ENCODE data around the gene NEUROD2. TPM values are rescaled to one million over a fixed set of nuclear protein-coding genes. Genes with fewer than 3 reads are reported as not detected.

NEUROD2 gene
- total RNA-seq, 4 donors from 2014 or later, result 0.06 TPM; not detected in 3

DNA sequence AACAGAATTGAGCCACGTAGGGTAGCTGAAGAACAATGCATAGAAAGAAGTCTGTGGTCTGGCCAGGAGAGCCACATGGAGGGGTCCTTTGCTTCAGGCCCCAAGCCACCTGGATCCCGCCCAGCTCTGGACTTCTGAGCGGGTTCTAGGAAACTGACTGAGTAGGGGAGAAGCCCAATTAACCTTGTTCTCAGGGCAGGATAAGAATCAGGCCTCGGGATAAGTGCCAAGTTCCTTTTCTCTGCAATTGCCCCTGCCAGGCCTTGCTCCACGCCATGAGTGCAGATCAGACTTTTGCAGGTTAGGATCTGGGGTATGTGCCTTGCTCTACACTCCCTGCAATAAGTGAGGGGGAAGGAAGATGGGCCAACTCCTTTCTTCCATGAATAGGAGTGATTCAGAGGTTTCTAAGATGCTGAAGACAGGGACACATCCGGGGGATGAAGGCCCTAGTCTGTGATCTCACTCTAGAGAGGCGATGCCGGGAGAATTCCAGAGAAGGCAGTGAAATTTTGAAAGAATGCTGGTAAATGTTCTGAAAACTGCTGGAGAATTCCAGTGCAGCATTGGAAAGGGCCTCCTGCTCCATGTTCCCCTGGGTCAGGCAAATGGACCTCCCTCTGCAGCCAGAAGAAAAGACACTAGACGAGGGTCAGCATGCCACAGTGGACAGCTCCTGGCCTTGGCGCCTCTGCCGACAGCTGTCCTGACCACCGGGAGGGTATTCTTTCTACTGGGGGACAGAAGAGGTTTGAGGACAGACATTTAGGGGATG lies 5.8 kb downstream of the NEUROD2 start:
- no peak for ATAC-seq (ENCODE audit: low FRiP score)
- TF ChIP-seq, protein P1, sequence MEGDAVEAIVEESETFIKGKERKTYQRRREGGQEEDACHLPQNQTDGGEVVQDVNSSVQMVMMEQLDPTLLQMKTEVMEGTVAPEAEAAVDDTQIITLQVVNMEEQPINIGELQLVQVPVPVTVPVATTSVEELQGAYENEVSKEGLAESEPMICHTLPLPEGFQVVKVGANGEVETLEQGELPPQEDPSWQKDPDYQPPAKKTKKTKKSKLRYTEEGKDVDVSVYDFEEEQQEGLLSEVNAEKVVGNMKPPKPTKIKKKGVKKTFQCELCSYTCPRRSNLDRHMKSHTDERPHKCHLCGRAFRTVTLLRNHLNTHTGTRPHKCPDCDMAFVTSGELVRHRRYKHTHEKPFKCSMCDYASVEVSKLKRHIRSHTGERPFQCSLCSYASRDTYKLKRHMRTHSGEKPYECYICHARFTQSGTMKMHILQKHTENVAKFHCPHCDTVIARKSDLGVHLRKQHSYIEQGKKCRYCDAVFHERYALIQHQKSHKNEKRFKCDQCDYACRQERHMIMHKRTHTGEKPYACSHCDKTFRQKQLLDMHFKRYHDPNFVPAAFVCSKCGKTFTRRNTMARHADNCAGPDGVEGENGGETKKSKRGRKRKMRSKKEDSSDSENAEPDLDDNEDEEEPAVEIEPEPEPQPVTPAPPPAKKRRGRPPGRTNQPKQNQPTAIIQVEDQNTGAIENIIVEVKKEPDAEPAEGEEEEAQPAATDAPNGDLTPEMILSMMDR (IDR thresholded peaks at IDR 0.05), result no peak

DNA sequence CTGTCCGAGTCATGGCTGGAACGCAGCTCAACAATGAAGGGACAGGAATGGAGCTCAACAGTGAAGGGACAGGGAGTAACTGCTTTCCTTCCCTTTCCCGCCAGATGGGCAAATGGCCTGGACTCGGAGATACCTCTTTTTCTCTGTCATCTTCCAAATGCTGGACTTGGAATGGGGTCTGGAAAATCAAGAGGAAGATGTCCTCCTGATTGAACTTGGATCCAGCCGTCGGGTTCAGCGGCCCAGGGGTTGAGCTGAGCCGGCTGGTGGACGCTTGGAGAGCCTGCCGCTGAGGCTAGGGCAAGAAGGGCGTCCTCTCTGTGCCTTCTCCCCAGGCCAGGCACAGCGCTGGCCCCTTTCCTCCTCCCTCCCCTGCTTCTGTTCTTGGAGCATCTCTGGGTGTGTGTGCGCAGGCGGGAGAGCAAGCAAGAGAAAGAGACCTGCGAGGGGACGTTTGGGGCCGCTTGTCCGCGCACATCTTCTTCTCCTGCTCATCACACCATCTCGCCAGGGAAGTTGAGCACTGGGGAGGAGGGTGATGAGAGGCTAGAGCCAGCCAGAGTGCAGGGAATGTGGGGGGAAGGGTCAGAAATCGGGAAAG lies 6.6 kb downstream of the NEUROD2 start:
- DNase-seq (ENCODE audit: low spot score) (no peak), ATAC-seq (ENCODE audit: low FRiP score) (no peak)
- TF ChIP-seq, protein P1 (IDR thresholded peaks at IDR 0.05), result no peak

More for the DNA sequence above, 5.8 kb downstream of the NEUROD2 start:
- no peak for DNase-seq (ENCODE audit: low spot score)

DNA sequence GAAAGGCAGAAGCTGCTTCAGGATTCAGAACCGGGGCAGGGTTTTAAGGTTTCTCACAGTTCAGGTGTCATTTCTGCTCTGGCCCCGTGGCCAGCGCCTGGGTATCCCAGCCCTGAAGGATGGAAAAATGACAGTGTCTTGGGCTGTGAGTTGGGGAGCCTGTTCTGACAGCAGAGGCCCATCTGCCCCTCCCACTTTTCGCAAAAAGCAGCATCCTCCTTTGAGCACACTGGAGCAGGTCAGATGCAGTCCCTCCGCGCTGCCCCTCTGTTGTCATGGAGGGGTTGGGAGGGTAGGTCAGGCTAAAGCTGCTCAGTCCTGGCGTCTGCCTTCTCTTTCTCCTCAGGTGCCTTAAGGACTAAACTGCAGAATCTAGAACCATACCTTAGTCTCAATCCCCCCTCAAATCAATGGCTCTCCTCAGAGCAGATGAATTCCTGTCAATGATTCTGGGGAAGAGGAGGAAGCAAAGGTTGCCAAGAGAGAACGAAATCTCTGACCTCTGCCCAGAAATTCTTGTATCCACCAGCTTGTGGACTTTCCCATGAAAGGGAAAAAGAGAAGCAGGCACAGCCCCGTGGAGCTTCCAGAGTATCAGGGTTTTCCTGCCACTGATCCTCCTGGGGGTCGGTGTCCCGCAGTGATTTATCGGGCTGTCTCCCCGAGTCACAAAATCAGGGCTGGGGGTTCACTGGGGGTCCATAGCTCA lies 7.3 kb downstream of the NEUROD2 start:
- no peak for DNase-seq (ENCODE audit: low spot score)
- TF ChIP-seq, protein P1 (IDR thresholded peaks at IDR 0.05), result no peak
- ATAC-seq (ENCODE audit: low FRiP score), result no peak

DNA sequence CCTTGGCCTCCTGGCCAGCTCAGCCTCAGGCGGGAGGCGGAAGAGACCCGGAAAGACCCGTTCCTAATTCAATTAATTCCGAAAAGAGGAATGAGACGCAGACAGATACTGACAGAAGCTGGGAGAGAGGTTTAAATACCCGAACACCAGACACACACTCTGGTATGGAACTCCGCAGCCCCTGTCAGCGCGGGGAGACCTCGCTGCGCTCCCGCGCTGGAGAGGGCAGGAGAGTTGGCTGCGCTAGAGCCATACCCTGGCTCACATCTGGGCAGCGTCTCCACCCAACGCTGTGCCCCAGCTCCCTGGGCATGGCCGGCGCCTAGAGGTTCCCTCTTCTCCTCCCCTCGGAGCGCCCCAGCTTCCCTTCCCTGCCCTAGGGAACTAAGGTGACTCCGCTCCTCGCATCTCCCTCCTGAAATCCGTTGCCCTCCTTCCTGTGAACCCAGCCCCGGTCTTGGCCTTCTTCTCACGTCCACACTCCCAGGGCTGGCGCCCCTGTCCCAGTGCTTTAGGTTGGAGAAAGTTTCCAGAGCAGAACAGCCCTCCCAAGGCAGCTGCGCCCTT lies 8.0 kb downstream of the NEUROD2 start:
- DNase-seq (ENCODE audit: low spot score), result no peak
- TF ChIP-seq, protein P1 (IDR thresholded peaks at IDR 0.05), result no peak
- ATAC-seq (ENCODE audit: low FRiP score), result no peak

DNA sequence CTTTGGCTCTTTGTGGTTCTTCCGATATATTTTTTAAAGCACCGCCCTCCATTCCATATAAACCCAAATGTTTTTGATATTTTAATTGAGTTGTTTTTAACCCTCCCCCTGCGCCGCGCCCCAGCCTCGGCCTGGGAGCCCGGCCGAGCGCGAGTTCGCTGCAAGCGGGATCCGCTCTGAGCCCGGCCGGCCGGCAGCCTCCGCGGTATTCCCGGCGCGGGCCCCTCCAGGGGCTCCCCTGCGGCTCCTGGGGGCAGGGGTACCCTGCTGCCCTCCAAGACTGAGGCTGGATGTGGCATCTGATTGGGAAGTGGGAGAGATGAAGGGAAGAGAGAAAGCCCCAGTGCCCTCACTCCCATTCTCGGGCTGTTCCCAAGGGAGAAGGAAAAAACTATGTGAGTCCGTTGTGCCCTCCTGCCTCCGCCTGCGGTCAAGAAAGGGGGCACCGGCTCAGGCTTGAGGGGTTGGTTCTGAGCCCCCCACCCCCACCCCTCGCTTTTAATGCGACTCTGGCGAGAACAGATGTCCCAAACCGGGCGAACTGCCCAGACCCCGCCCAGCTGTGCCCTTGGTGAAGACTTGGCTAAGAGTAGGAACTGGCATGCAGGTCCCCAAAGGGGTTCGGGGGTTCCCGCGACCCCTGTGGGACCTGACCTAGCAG lies 8.6 kb downstream of the NEUROD2 start:
- TF ChIP-seq, protein P1 (IDR thresholded peaks at IDR 0.05), result no peak
- DNase-seq (ENCODE audit: low spot score) (no peak), ATAC-seq (ENCODE audit: low FRiP score) (no peak)

DNA sequence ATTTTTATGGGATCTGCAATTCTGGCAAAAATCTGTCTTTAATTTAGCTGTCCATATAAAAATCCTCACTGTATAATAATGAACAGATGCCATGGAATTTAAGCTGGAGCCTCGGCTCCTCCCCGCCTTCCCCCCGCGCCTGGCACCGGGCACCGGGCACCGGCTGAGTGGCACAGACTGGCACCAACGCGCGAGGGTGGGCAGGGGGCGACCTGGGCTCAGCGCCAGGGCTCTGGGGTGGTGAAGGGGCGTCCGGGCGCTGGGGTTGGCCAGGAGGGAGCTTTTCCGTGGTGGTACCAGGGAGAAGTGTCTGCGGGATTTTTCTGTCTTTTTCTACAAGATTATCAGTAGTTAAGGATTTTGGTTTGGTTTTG lies 9.1 kb downstream of the NEUROD2 start:
- no peak for ATAC-seq (ENCODE audit: low FRiP score)
- DNase-seq (ENCODE audit: low spot score), result no peak
- TF ChIP-seq, protein P1 (IDR thresholded peaks at IDR 0.05), result no peak
